ENCODE measurements around the gene ADGRL4. TPM values are rescaled to one million over a fixed set of nuclear protein-coding genes. Genes with fewer than 3 reads are reported as not detected.

ADGRL4 gene
- total RNA-seq, 1 experiment from 2014 or later = 0.10 TPM

DNA sequence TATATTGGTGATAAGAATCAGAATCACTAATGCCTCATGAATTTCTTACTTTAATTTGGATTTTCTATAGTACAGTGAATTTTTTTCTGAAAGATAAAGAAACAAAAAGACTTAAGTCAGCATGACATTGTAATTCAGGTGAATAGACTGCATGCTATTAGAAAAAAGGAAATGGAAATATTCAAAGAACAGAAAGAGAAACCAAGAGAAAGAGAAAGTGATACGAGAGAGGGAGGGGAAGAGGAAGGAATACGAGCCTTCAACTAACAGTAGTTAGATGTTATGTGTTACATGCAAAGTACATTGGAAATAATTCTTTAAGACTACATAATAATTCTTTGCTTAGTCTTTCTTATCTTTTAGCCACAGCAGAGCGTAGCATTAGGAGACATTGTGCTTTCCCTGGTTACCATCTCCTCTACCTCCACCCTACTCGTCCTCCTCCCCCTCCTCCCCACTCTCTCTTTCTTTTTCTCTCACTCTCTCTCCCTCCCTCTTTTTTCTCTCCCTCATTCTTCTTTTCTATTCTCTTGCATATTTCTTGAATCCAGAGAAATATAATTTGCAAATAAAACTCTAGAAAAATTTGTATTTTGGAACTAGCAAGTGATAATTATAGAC, 46.4 kb upstream of the ADGRL4 start:
- Histone ChIP-seq H3K36me3 (ENCODE audit: control insufficient read depth in 1 of 2, insufficient read depth in 2 of 2, low read length in 2 of 2) (no peaks in the 10 kb centered on the region), H3K27me3 (ENCODE audit: insufficient read depth, low read length) (no peaks in the 10 kb centered on the region), H3K9me2 (ENCODE audit: insufficient read depth) (no peaks in the 10 kb centered on the region), H3K27ac (ENCODE audit: low read depth, low read length) (no peak overlapping the region), H3K4me2 (ENCODE audit: low read length) (no peak overlapping the region), H3K4me1 (ENCODE audit: control insufficient read depth in 1 of 2, insufficient read depth in 2 of 2, low read length in 2 of 2) (no peaks in the 10 kb centered on the region), H3K79me2 (ENCODE audit: insufficient read depth, low read length) (no peaks in the 10 kb centered on the region), H3K9ac (ENCODE audit: low read length) (no peak overlapping the region), H4K20me1 (ENCODE audit: insufficient read depth) (no peaks in the 10 kb centered on the region), H3K9me3 (ENCODE audit: control insufficient read depth in 1 of 2, insufficient read depth in 1 of 2, low read depth in 1 of 2, low read length in 2 of 2) (no peaks in the 10 kb centered on the region), H3K4me3 (replicated peaks in 1 of 2; ENCODE audit: low read depth in 1 of 2, low read length in 2 of 2) (no peak overlapping the region), H2AFZ (ENCODE audit: low read depth, low read length, poor library complexity, severe bottlenecking) (no peak overlapping the region)
- no TSS peak for BruUV-seq (replicated peaks)
- DNase-seq (ENCODE audit: low read depth, low spot score) (no peak), ATAC-seq (no peak)
- intact Hi-C loops (cut with micrococcal nuclease) = no loop called here
- CTCF ChIA-PET = no interaction called here
- TF ChIP-seq SRF (IDR thresholded peaks at IDR 0.05; ENCODE audit: low read depth) (no peak), ZFX (IDR thresholded peaks at IDR 0.05) (no peak), JUND (IDR thresholded peaks at IDR 0.05) (no peak), CEBPB (IDR thresholded peaks at IDR 0.05; ENCODE audit: low read depth) (no peak), EGR1 (IDR thresholded peaks at IDR 0.05; ENCODE audit: low read depth) (no peak), CBX3 (IDR thresholded peaks at IDR 0.05; ENCODE audit: low read depth) (no peak), RAD21 (IDR thresholded peaks at IDR 0.05; ENCODE audit: low read depth) (no peak), POLR2A (IDR thresholded peaks at IDR 0.05; ENCODE audit: borderline replicate concordance, extremely low read depth, insufficient read depth, insufficient read length) (no peak), SP1 (IDR thresholded peaks at IDR 0.05; ENCODE audit: low read depth) (no peak), SIN3A (IDR thresholded peaks at IDR 0.05; ENCODE audit: low read depth) (no peak), EZH2 (IDR thresholded peaks at IDR 0.05) (no peak)
- TF ChIP-seq, protein P1, sequence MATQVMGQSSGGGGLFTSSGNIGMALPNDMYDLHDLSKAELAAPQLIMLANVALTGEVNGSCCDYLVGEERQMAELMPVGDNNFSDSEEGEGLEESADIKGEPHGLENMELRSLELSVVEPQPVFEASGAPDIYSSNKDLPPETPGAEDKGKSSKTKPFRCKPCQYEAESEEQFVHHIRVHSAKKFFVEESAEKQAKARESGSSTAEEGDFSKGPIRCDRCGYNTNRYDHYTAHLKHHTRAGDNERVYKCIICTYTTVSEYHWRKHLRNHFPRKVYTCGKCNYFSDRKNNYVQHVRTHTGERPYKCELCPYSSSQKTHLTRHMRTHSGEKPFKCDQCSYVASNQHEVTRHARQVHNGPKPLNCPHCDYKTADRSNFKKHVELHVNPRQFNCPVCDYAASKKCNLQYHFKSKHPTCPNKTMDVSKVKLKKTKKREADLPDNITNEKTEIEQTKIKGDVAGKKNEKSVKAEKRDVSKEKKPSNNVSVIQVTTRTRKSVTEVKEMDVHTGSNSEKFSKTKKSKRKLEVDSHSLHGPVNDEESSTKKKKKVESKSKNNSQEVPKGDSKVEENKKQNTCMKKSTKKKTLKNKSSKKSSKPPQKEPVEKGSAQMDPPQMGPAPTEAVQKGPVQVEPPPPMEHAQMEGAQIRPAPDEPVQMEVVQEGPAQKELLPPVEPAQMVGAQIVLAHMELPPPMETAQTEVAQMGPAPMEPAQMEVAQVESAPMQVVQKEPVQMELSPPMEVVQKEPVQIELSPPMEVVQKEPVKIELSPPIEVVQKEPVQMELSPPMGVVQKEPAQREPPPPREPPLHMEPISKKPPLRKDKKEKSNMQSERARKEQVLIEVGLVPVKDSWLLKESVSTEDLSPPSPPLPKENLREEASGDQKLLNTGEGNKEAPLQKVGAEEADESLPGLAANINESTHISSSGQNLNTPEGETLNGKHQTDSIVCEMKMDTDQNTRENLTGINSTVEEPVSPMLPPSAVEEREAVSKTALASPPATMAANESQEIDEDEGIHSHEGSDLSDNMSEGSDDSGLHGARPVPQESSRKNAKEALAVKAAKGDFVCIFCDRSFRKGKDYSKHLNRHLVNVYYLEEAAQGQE (IDR thresholded peaks at IDR 0.05; ENCODE audit: low read depth) = no peak
- TF ChIP-seq, protein P2, sequence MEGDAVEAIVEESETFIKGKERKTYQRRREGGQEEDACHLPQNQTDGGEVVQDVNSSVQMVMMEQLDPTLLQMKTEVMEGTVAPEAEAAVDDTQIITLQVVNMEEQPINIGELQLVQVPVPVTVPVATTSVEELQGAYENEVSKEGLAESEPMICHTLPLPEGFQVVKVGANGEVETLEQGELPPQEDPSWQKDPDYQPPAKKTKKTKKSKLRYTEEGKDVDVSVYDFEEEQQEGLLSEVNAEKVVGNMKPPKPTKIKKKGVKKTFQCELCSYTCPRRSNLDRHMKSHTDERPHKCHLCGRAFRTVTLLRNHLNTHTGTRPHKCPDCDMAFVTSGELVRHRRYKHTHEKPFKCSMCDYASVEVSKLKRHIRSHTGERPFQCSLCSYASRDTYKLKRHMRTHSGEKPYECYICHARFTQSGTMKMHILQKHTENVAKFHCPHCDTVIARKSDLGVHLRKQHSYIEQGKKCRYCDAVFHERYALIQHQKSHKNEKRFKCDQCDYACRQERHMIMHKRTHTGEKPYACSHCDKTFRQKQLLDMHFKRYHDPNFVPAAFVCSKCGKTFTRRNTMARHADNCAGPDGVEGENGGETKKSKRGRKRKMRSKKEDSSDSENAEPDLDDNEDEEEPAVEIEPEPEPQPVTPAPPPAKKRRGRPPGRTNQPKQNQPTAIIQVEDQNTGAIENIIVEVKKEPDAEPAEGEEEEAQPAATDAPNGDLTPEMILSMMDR (IDR thresholded peaks at IDR 0.05 in 2 of 3, conservative IDR thresholded peaks at IDR 0.05 in 1 of 3; ENCODE audit: borderline replicate concordance in 1 of 3, insufficient read depth in 1 of 3, low read depth in 2 of 3, low read length in 2 of 3) = no peak
- POLR2A ChIA-PET = no interaction called here
- RAD21 ChIA-PET (ENCODE audit: low non-redundant PET in 1 of 2, low total read pairs in 2 of 2, uncharacterized antibody in 2 of 2, unreplicated experiment in 2 of 2) = no interaction called here

All from HCT116 (cell line).